ENCODE results near the gene FAM156B.
"Not testable (repeated sequence)": the region's sequence is repeated elsewhere in the genome, so short reads cannot be mapped to it uniquely, and the experiment has no call there.

Gene FAM156B, protein sequence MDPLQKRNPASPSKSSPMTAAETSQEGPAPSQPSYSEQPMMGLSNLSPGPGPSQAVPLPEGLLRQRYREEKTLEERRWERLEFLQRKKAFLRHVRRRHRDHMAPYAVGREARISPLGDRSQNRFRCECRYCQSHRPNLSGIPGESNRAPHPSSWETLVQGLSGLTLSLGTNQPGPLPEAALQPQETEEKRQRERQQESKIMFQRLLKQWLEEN

DNA sequence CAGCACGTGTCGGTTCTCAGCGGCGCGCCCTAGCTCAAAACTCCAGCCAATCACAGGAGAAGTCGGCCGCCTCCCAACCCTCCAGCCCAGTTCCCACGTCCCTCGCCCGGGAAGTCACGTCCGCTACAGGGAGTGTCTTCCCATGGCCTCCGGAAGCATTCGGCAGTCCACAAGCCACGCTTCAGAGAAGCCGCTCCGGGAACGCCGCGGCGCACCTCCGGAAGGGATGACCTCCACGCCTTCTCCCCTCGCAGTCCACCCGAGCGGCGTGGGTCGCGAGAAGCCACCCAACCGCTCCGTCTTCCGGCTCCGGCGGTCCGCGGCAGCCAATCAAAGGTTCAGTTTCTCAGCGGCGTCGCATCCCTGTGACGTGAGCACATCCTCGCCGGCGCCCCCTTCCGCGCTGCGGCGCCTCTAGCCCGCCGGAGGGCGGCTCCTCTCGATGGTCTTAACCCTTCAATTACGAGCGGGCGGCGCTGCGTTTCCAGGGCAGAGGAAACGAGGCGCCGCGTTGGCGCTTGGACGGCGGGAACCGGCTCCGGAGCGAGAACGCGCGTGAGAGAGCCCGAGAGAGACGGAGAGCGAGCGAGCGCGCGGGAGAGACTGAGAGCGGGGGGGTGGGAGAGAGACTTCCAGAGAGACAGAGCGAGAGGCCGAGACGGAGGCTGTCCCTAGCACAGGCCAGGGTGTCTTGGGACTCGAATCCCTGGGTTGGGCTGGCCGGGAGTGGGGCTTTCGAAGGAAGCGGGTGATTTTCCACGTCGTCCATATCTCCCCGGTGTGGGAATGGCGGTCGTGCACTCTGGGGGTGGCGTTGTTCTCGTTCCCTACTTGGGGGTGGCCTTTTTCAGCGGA is at the start of gene FAM156B:
Gene FAM156B (plus strand): TSS at position 476 of the 855 bp plus-strand sequence. CDS start 9,896 bp downstream, outside the sequence.
- not testable (repeated sequence) for DNase-seq (ENCODE audit: low read depth in 1 of 2, low spot score in 1 of 2)

DNA sequence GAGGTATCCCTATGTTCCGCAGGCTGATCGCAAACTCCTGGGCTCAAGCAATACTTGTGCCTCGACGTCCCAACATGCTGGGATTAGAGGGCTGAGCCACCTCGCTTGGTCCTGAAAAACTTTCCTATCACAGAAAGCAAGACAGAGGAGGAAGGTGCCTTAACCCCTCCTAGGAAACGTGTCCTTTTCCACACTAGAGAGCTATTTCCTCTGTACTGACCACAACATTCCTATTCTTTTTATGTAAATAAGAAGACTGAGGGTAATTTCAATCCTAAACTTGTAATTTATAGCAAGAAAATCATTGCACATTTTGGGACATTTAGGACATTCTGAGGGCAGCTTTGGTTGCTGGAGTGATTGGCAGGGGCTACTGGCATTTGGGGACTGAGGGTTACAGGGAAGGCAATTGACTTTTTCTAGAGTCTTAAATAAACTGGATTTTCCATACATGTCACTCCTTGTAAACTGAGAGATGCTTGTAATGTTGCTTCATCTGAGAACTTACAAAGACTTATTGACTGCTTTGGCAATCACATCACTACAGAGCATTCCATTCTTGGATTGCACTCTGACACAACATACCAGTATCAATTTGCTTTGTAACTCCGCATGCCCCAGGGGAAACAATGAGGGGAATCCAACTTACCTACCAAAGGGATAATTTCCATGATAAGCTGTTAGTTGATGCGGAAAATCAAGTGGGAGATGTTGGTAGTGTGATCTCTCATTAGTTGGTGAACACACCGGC is 44.8 kb upstream of the FAM156B start:
- no peak for DNase-seq (ENCODE audit: low read depth in 1 of 2, low spot score in 1 of 2)

GRCh38 chrX:52856991-52857525 is 40.1 kb upstream of the FAM156B start:
- DNase-seq (ENCODE audit: low read depth in 1 of 2, low spot score in 1 of 2), result not testable (repeated sequence)

GRCh38 chrX:52865343-52865998 is 31.7 kb upstream of the FAM156B start:
- DNase-seq (ENCODE audit: low read depth in 1 of 2, low spot score in 1 of 2), result no peak

DNA sequence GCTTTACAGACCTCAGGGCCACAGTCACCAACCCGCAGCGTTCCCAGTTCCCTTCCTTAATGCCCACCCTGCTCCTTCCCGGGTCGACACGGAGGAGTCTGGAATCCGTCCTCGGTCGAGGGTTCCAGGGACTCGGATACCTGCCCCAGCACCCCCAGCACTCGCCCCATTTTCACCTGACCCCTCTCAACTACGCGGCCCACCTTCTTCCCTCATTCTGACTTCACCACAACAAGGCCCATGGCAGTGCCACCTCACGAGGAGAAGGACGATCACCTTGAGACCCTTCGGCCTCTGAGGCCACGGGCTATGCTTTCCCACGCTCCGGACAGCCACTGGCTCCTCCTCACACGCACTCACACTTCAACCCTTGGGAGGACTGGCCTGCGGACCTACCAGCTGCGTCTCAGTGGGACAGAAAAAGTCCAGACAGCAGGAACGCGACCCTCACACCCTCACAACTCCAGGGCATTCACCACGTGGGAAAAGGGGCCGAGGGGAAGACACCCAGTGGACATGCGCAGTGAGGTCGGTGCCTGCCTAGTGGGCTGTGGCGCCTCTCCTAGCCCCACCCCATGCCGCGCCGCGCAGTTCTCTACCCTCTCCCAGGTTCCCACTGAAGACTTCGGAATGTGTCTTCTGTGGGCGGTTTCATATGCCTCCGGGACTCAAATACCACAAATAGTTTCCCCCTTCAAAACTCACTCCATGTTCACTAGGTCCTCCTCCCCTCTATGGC is 29.4 kb upstream of the FAM156B start, which contains the start of gene XAGE3:
Gene XAGE3 (minus strand): TSS at position 474 of the 739 bp plus-strand sequence. CDS start 950 bp downstream, outside the sequence.
- no peak for DNase-seq (ENCODE audit: low read depth in 1 of 2, low spot score in 1 of 2)

- DNase-seq (ENCODE audit: low read depth in 1 of 2, low spot score in 1 of 2), result no peak
Measured at GRCh38 chrX:52870046-52870445, 27.1 kb upstream of the FAM156B start.

DNA sequence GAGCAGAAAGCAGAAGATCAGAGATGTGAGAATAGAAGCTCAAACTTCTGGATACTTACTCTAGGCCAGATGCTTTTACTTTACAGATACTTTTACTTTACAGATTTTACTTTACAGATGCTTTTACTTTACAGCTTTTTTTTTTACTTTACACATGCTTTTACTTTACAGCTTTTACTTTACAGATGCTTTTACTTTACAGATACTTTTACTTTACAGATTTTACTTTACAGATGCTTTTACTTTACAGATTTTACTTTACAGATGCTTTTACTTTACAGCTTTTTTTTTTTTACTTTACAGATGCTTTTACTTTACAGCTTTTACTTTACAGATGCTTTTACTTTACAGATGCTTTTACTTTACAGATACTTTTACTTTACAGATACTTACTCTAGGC is 23.3 kb upstream of the FAM156B start:
- DNase-seq (ENCODE audit: low read depth in 1 of 2, low spot score in 1 of 2), result not testable (repeated sequence)

GRCh38 chrX:52874661-52875060 is 22.5 kb upstream of the FAM156B start:
- no peak for DNase-seq (ENCODE audit: low read depth in 1 of 2, low spot score in 1 of 2)

- not testable (repeated sequence) for DNase-seq (ENCODE audit: low read depth in 1 of 2, low spot score in 1 of 2)
Measured at GRCh38 chrX:52875436-52875835, 21.7 kb upstream of the FAM156B start.

GRCh38 chrX:52876386-52876785 is 20.7 kb upstream of the FAM156B start:
- not testable (repeated sequence) for DNase-seq (ENCODE audit: low read depth in 1 of 2, low spot score in 1 of 2)

- DNase-seq (ENCODE audit: low read depth in 1 of 2, low spot score in 1 of 2), result not testable (repeated sequence)
Measured at GRCh38 chrX:52887459-52887858, 9.7 kb upstream of the FAM156B start.

GRCh38 chrX:52888090-52888489 is 9.0 kb upstream of the FAM156B start:
- DNase-seq (ENCODE audit: low read depth in 1 of 2, low spot score in 1 of 2), result not testable (repeated sequence)

DNA sequence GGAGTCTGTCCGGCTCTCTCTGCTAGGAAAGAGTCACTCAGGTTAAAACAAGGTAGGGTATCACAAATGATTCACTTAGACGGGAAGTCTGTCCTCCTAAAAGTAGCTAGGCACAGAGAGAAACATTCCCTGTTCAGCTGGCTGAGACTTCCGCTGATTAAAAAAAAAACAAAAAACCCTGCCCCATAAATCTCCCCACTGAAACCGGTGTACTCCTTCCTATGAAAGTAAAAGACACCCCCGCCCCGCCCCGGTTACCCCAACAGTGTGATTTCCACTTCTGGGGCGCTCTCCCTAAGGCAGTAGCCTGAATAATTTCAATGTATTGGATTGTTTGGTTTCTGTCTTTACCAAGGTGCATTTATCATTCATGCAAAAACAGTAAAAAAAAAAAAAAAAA is 692 bp upstream of the FAM156B start:
- not testable (repeated sequence) for DNase-seq (ENCODE audit: low read depth in 1 of 2, low spot score in 1 of 2)

DNA sequence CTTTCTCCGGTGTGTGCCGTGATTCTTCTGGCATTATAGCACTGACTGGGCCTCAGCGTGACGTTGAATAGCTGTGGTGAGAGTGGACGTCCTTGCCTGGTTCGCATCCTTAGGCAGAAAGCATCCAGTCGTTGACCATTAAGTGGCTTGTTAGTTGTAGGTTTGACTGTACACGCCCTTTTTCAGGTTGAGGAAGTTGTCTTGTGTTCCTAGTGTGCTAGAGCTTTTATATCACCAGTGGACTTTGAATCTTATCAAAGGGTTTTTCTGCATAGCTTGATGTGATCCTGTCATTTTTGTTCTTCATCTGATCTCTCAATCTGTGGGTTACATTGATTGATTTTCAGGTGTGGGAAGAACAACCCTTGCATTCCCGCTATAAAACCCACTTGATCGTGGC is 8.4 kb downstream of the FAM156B start:
- DNase-seq (ENCODE audit: low read depth in 1 of 2, low spot score in 1 of 2), result not testable (repeated sequence)

- not testable (repeated sequence) for DNase-seq (ENCODE audit: low read depth in 1 of 2, low spot score in 1 of 2)
Measured at GRCh38 chrX:52906072-52906471, 8.9 kb downstream of the FAM156B start.

DNA sequence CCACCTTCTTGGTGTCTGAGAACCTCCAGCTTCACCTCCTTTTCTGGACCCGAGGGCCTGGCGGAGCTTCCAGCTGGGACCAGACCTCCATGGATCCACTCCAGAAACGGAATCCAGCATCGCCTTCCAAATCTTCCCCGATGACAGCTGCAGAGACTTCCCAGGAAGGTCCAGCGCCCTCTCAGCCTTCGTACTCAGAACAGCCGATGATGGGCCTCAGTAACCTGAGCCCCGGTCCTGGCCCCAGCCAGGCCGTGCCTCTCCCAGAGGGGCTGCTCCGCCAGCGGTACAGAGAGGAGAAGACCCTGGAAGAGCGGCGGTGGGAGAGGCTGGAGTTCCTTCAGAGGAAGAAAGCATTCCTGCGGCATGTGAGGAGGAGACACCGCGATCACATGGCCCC is 10.0 kb downstream of the FAM156B start:
- not testable (repeated sequence) for DNase-seq (ENCODE audit: low read depth in 1 of 2, low spot score in 1 of 2)

DNA sequence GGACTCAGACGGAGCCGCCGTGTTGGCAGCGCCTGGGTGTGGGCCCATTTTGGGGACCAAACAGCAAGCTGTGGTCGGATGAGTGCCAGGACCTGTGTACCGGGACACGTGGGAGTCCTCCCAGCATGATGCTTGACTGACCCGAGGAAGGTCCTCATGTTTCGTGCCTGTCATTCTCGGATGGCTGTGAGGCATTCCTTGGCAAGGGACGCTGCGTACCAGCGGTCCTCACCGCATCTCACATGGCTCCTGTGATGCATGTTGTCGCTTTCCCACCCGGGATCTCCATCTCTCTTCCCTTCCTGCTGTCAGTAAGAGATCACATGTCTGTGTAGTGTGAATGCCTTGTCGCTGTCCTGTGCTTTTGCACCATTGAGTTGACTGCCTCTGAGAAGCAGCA is 10.8 kb downstream of the FAM156B start:
- not testable (repeated sequence) for DNase-seq (ENCODE audit: low read depth in 1 of 2, low spot score in 1 of 2)

GRCh38 chrX:52909313-52909969 is 12.3 kb downstream of the FAM156B start:
- DNase-seq (ENCODE audit: low read depth in 1 of 2, low spot score in 1 of 2), result not testable (repeated sequence)

DNA sequence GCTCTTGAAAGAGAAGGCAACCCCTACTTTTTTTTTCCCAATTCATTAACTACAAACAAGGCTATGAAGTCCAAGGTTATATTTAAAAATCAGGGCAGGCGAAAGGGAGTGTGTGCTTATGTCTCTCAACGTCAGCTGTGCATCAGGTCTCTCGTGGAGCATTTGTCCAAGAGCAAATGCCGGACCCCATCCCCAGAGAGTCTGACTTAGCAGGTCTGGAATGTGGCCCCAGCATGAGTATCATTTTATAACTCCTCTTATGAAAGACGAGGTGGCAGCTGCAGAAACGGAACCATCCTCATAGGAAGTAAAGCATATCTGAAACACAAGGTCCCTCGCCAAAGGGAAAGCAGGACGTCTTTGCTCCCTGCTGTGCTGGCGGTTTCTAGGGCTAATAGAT is 16.6 kb downstream of the FAM156B start:
- not testable (repeated sequence) for DNase-seq (ENCODE audit: low read depth in 1 of 2, low spot score in 1 of 2)
